Glutamatergic neuron (in vitro differentiated cells): ENCODE results near the gene FCGR3B. TPM values are rescaled to one million over a fixed set of nuclear protein-coding genes. Genes with fewer than 3 reads are reported as not detected.
"Not testable (repeated sequence)": the region's sequence is repeated elsewhere in the genome, so short reads cannot be mapped to it uniquely, and the experiment has no call there.

ENCODE experiments used
- DNase-seq: peaks from one replicate; pipeline ENCODE4 v3.0.0; 2022
- H3K27ac Mint-ChIP-seq: one replicate; pipeline ENCODE4 v1.8.0; 2020; ENCODE audit warnings: mild to moderate bottlenecking, mixed read lengths, inconsistent platforms; ENCODE audit not compliant: unreplicated experiment
- H3K27me3 Mint-ChIP-seq: one replicate; pipeline ENCODE4 v1.8.0; 2020; ENCODE audit warnings: mild to moderate bottlenecking, moderate library complexity, mixed read lengths, inconsistent platforms; ENCODE audit not compliant: unreplicated experiment
- H3K36me3 Mint-ChIP-seq: one replicate; pipeline ENCODE4 v1.8.0; 2020; ENCODE audit warnings: mild to moderate bottlenecking, mixed read lengths, inconsistent platforms; ENCODE audit not compliant: unreplicated experiment
- H3K4me1 Mint-ChIP-seq: one replicate; pipeline ENCODE4 v1.8.0; 2020; ENCODE audit warnings: mild to moderate bottlenecking, low read depth, mixed read lengths, inconsistent platforms; ENCODE audit not compliant: unreplicated experiment
- H3K4me3 Mint-ChIP-seq: one replicate; pipeline ENCODE4 v1.8.0; 2020; ENCODE audit warnings: mild to moderate bottlenecking, mixed read lengths, inconsistent platforms; ENCODE audit not compliant: unreplicated experiment
- H3K9me3 Mint-ChIP-seq: one replicate; pipeline ENCODE4 v1.8.0; 2020; ENCODE audit warnings: mild to moderate bottlenecking, moderate library complexity, mixed read lengths, inconsistent platforms; ENCODE audit not compliant: unreplicated experiment
- total RNA-seq: library from RNA; stranded (reverse); fragmentation: NEBNext Ultra II Directional; extraction: Animal tissue kit (Norgen Biotek cat#: 25700); gene quantifications from one replicate; pipeline ENCODE4 v1.2.1, GENCODE V29; 2021; ENCODE audit not compliant: unreplicated experiment

Gene FCGR3B
- total RNA-seq, 1 donor from 2014 or later = not detected

GRCh38 chr1:161576676-161577075, 54.3 kb downstream of the FCGR3B start:
- not testable (repeated sequence) for H3K36me3 Mint-ChIP-seq, H3K27me3 Mint-ChIP-seq, H3K9me3 Mint-ChIP-seq, DNase-seq, H3K27ac Mint-ChIP-seq, H3K4me1 Mint-ChIP-seq, H3K4me3 Mint-ChIP-seq

Other genes starting within 250 kb of the FCGR3B start
- gene FCGR2A, start 125.7 kb downstream of the FCGR3B start, total RNA-seq = not detected
- not detected for gene HSPA6, start 106.6 kb downstream of the FCGR3B start, total RNA-seq
- not detected for gene FCGR3A, start 81.4 kb downstream of the FCGR3B start, total RNA-seq
- gene FCGR2B, start 32.0 kb upstream of the FCGR3B start, total RNA-seq = not detected
- gene FCRLA, start 76.1 kb upstream of the FCGR3B start, total RNA-seq = 0.39 TPM
- gene FCRLB, start 90.4 kb upstream of the FCGR3B start, total RNA-seq = 0.34 TPM
- 48.4 TPM for gene DUSP12, start 118.6 kb upstream of the FCGR3B start, total RNA-seq
- gene ATF6, start 135.1 kb upstream of the FCGR3B start, total RNA-seq = 29.3 TPM